Activated CD4-positive, alpha-beta T cell treated with anti-CD3 and anti-CD28 coated beads for 36 hours (primary cell): ENCODE results near the gene LHFPL2. TPM values are rescaled to one million over a fixed set of nuclear protein-coding genes. Genes with fewer than 3 reads are reported as not detected.

Source experiments
- ATAC-seq: fragments of 200-7000 bp; cut with Tn5 transposase; one replicate; pipeline ENCODE4 v1.10.0; 2021; ENCODE audit warnings: mild to moderate bottlenecking, moderate library complexity
- CTCF ChIA-PET: fragments of 350-600 bp; sonication (Branson Sonifier 250); formaldehyde crosslinking; loops from one replicate; lab custom pipeline; 2021; ENCODE audit warnings: antibody characterized with exemption; lab: Charles Lee
- POLR2A ChIA-PET: fragments of 350-600 bp; sonication (Branson Sonifier 250); formaldehyde crosslinking; loops from one replicate; lab custom pipeline; 2021; ENCODE audit warnings: antibody characterized with exemption, inconsistent platforms; lab: Charles Lee
- DNase-seq: peaks from one replicate; pipeline ENCODE4 v3.0.0-alpha.2; 2020
- H3K27ac Mint-ChIP-seq: one replicate; pipeline ENCODE4 v1.8.0; 2021; ENCODE audit warnings: mixed read lengths
- H3K27me3 Mint-ChIP-seq: one replicate; pipeline ENCODE4 v1.8.0; 2021; ENCODE audit warnings: mixed read lengths
- H3K36me3 Mint-ChIP-seq: one replicate; pipeline ENCODE4 v1.8.0; 2021; ENCODE audit warnings: low read depth, mixed read lengths
- H3K4me1 Mint-ChIP-seq: one replicate; pipeline ENCODE4 v1.8.0; 2021; ENCODE audit warnings: mixed read lengths
- H3K4me3 Mint-ChIP-seq: one replicate; pipeline ENCODE4 v1.8.0; 2021; ENCODE audit warnings: mild to moderate bottlenecking, moderate library complexity, mixed read lengths
- H3K9me3 Mint-ChIP-seq: one replicate; pipeline ENCODE4 v1.8.0; 2021; ENCODE audit warnings: low read depth, mixed read lengths
- intact Hi-C, 2 experiments: fragments of 100-400 bp; cut with DNase I in 1 of 2; cut with micrococcal nuclease in 1 of 2; formaldehyde crosslinking; loops; one replicate each; pipeline versions ENCODE4 v1.14.2 to v1.15.1; 2022 to 2024; cut with DNase I, micrococcal nuclease
- total RNA-seq, 2 experiments: library from RNA; stranded (reverse); gene quantifications; one replicate each; pipeline ENCODE4 v1.2.3, GENCODE V29; 2021

The LHFPL2 gene
- total RNA-seq, 2 experiments from 2014 or later: 0.14 to 0.21 TPM

- no peak for DNase-seq
- H3K36me3 Mint-ChIP-seq: peaks cover 32% of the 10 kb centered on the region
- POLR2A ChIA-PET: no interaction called here
- H3K4me1 Mint-ChIP-seq: peaks cover 2% of the 10 kb centered on the region
- no peak for ATAC-seq
- no peaks in the 10 kb centered on the region for H3K27me3 Mint-ChIP-seq
- H3K27ac Mint-ChIP-seq: no peak overlapping the region
- peaks cover 5% of the 10 kb centered on the region for H3K9me3 Mint-ChIP-seq
- intact Hi-C loops: no loop called here
- H3K4me3 Mint-ChIP-seq: no peak overlapping the region
- CTCF ChIA-PET: interaction anchor here (0.6 to 0.7 kb wide), 2 partner anchors 90 to 179 kb away, joined by 3 read pairs; no protein-coding TSS in a partner anchor
These were observed 199.5 kb downstream of the LHFPL2 start for GRCh38 chr5:78449103-78449502.

- Mint-ChIP-seq H3K9me3 (peaks cover 5% of the 10 kb centered on the region), H3K4me3 (no peak overlapping the region), H3K36me3 (peaks cover 35% of the 10 kb centered on the region), H3K27me3 (no peaks in the 10 kb centered on the region), H3K4me1 (peaks cover 2% of the 10 kb centered on the region), H3K27ac (no peak overlapping the region)
- ChIA-PET POLR2A (no interaction called here), CTCF (no interaction called here)
- intact Hi-C loops: no loop called here
- DNase-seq (no peak), ATAC-seq (no peak)
These were observed 200.7 kb downstream of the LHFPL2 start for GRCh38 chr5:78447775-78448424.
